Fibroblast of the aortic adventitia (primary cell): Measurements from ENCODE around the gene FKBP14. TPM values are rescaled to one million over a fixed set of nuclear protein-coding genes. Genes with fewer than 3 reads are reported as not detected.
"Not testable (repeated sequence)": the region's sequence is repeated elsewhere in the genome, so short reads cannot be mapped to it uniquely, and the experiment has no call there.

Source experiments
- DNase-seq: peaks from one replicate; pipeline ENCODE4 v3.0.0-alpha.2; 2010; ENCODE audit warnings: low read depth
- H3K4me3 ChIP-seq: 2 replicates; pipeline ENCODE4 v1.5.1; 2011; ENCODE audit warnings: low read depth, mild to moderate bottlenecking, control low read depth, low read length, moderate library complexity
- CTCF ChIP-seq: IDR thresholded peaks from 2 replicates; pipeline ENCODE4 v1.5.1; 2011; ENCODE audit warnings: mild to moderate bottlenecking, low read length, control low read depth, inconsistent platforms; ENCODE audit not compliant: insufficient read depth
- total RNA-seq: library from RNA; depleted of rRNA; stranded (reverse); fragments of >200 nt; gene quantifications from 2 replicates; pipeline ENCODE4 v1.2.3, GENCODE V29; 2012; ENCODE audit warnings: low replicate concordance

FKBP14 gene
- total RNA-seq, 1 donor, result 39.9 TPM

- no peak overlapping the region for H3K4me3 ChIP-seq
- peak; percentile 47 for DNase-seq
- no peak for TF ChIP-seq CTCF
Measured at GRCh38 chr7:29968683-29969395, 57.7 kb downstream of the FKBP14 start.

GRCh38 chr7:29965030-29965429 lies 61.5 kb downstream of the FKBP14 start:
- no peak for TF ChIP-seq CTCF
- H3K4me3 ChIP-seq, result no peak overlapping the region
- no peak for DNase-seq

- no peak for DNase-seq
- no peak for TF ChIP-seq CTCF
- no peak overlapping the region for H3K4me3 ChIP-seq
Measured at GRCh38 chr7:29962035-29962434, 64.5 kb downstream of the FKBP14 start.

GRCh38 chr7:29961611-29962010 lies 64.9 kb downstream of the FKBP14 start:
- DNase-seq, H3K4me3 ChIP-seq: not testable (repeated sequence)

Other genes starting within 250 kb of the FKBP14 start
- gene WIPF3, start 220.2 kb downstream of the FKBP14 start, total RNA-seq, result not detected in 2 replicates
- gene SCRN1, start 36.9 kb downstream of the FKBP14 start, total RNA-seq, result 39.7 and 93.1 TPM in 2 replicates
- gene PLEKHA8, start 1.7 kb upstream of the FKBP14 start, total RNA-seq, result 10.6 and 15.5 TPM in 2 replicates
- gene MTURN, start 108.3 kb upstream of the FKBP14 start, total RNA-seq, result 29.8 and 67.8 TPM in 2 replicates